GM23338 (cell line): Measurements from ENCODE around the gene TOMM70. TPM values are rescaled to one million over a fixed set of nuclear protein-coding genes. Genes with fewer than 3 reads are reported as not detected.

Experiments used
- ATAC-seq: fragments of 200-7000 bp; cut with Tn5 transposase; 3 replicates; pipeline ENCODE4 v1.9.1; 2020
- DNase-seq: peaks from one replicate; pipeline ENCODE4 v3.0.0-alpha.2; 2015; ENCODE audit warnings: low spot score
- H2AFZ ChIP-seq: fragments of 200-600 bp; sonication (generic); 2 replicates; pipeline ENCODE4 v1.8.0; 2016; ENCODE audit warnings: antibody characterized with exemption, mild to moderate bottlenecking, moderate library complexity
- H3F3A ChIP-seq: fragments of 200-600 bp; sonication (generic); replicated peaks from 2 replicates; pipeline ENCODE4 v1.8.0; 2017; ENCODE audit warnings: antibody characterized with exemption, mixed run types, low read depth
- H3K27ac ChIP-seq: fragments of 200-600 bp; sonication (generic); 2 replicates; pipeline ENCODE4 v1.6.1; 2016; ENCODE audit warnings: low read depth
- H3K27me3 ChIP-seq: fragments of 200-600 bp; sonication (generic); 2 replicates; pipeline ENCODE4 v1.8.0; 2016; ENCODE audit warnings: mild to moderate bottlenecking, mixed run types, moderate library complexity; ENCODE audit not compliant: insufficient read depth
- H3K36me3 ChIP-seq: fragments of 200-600 bp; sonication (generic); 2 replicates; pipeline ENCODE4 v1.8.0; 2016; ENCODE audit warnings: mild to moderate bottlenecking; ENCODE audit not compliant: insufficient read depth
- H3K4me1 ChIP-seq: fragments of 200-600 bp; sonication (generic); 2 replicates; pipeline ENCODE4 v1.8.0; 2016; ENCODE audit warnings: mild to moderate bottlenecking, moderate library complexity; ENCODE audit not compliant: insufficient read depth
- H3K4me2 ChIP-seq: fragments of 200-600 bp; sonication (generic); 2 replicates; pipeline ENCODE4 v1.7.1; 2017; ENCODE audit warnings: mixed run types
- H3K4me3 ChIP-seq: fragments of 200-600 bp; sonication (generic); 2 replicates; pipeline ENCODE4 v1.6.1; 2016; ENCODE audit warnings: mixed run types
- H3K79me2 ChIP-seq: fragments of 200-600 bp; sonication (generic); replicated peaks from 2 replicates; pipeline ENCODE4 v1.8.0; 2017; ENCODE audit warnings: mild to moderate bottlenecking; ENCODE audit not compliant: insufficient read depth
- H3K9me2 ChIP-seq: fragments of 200-600 bp; sonication (generic); 2 replicates; pipeline ENCODE4 v1.8.0; 2017; ENCODE audit not compliant: insufficient read depth
- H4K20me1 ChIP-seq: fragments of 200-600 bp; sonication (generic); replicated peaks from 2 replicates; pipeline ENCODE4 v1.8.0; 2017; ENCODE audit warnings: mild to moderate bottlenecking; ENCODE audit not compliant: insufficient read depth
- H3K27ac Mint-ChIP-seq: 2 replicates; pipeline ENCODE4 v1.8.0; 2020; ENCODE audit warnings: inconsistent platforms, mild to moderate bottlenecking, moderate library complexity, mixed read lengths
- H3K27me3 Mint-ChIP-seq: 3 replicates; pipeline ENCODE4 v1.8.0; 2022; ENCODE audit warnings: low read depth, mild to moderate bottlenecking, moderate library complexity, mixed read lengths, inconsistent platforms; ENCODE audit not compliant: insufficient read depth, poor library complexity
- H3K36me3 Mint-ChIP-seq: 3 replicates; pipeline ENCODE4 v1.8.0; 2021; ENCODE audit warnings: low read depth, mild to moderate bottlenecking, inconsistent platforms, moderate library complexity, mixed read lengths
- H3K4me1 Mint-ChIP-seq: 3 replicates; pipeline ENCODE4 v1.8.0; 2020; ENCODE audit warnings: mild to moderate bottlenecking, inconsistent platforms, mixed read lengths
- H3K4me3 Mint-ChIP-seq: 3 replicates; pipeline ENCODE4 v1.8.0; 2021; ENCODE audit warnings: moderate library complexity, mild to moderate bottlenecking, inconsistent platforms, mixed read lengths
- H3K9me3 Mint-ChIP-seq: 3 replicates; pipeline ENCODE4 v1.8.0; 2020; ENCODE audit warnings: moderate library complexity, mild to moderate bottlenecking, inconsistent platforms, mixed read lengths
- CREB1 ChIP-seq: fragments of 250-450 bp; sonication (Bioruptor Pico); IDR thresholded peaks from 2 replicates; pipeline ENCODE4 v1.5.0; 2020; ENCODE audit warnings: low read depth, mild to moderate bottlenecking, moderate library complexity
- EZH2 ChIP-seq: fragments of 200-600 bp; sonication (generic); IDR thresholded peaks from one replicate; pipeline ENCODE4 v1.8.0; 2017; ENCODE audit warnings: antibody characterized with exemption, mild to moderate bottlenecking, low read depth; ENCODE audit not compliant: unreplicated experiment
- EZH2phosphoT487 ChIP-seq: fragments of 200-600 bp; sonication (generic); IDR thresholded peaks from one replicate; pipeline ENCODE4 v1.8.1; 2018; ENCODE audit warnings: antibody characterized with exemption; ENCODE audit not compliant: unreplicated experiment
- POLR2AphosphoS5 ChIP-seq: IDR thresholded peaks from 2 replicates; pipeline ENCODE4 v1.6.1; 2016; ENCODE audit warnings: antibody characterized with exemption, low read depth
- REST ChIP-seq: IDR thresholded peaks from one replicate; pipeline ENCODE4 v1.6.1; 2018; ENCODE audit warnings: antibody characterized with exemption; ENCODE audit not compliant: unreplicated experiment
- ZNF331 ChIP-seq: fragments of 250-450 bp; sonication (Bioruptor Pico); IDR thresholded peaks from 2 replicates; pipeline ENCODE4 v1.5.0; 2020; ENCODE audit warnings: low read depth, mild to moderate bottlenecking, moderate library complexity
- ZNF462 ChIP-seq: fragments of 250-450 bp; sonication (Bioruptor Pico); IDR thresholded peaks from 2 replicates; pipeline ENCODE4 v1.5.0; 2020; ENCODE audit warnings: mild to moderate bottlenecking, moderate library complexity
- polyA plus RNA-seq: library from polyadenylated mRNA; unstranded; fragments of >200 nt; fragmentation: Nextera tagmentation; extraction: Ambion mirVana; gene quantifications from 2 replicates; pipeline ENCODE4 v1.2.1, GENCODE V29; 2016
- total RNA-seq: library from RNA; depleted of rRNA; stranded (reverse); fragments of >200 nt; shearing (Covaris generic); gene quantifications from 2 replicates; pipeline ENCODE4 v1.2.3, GENCODE V29; 2014

Gene TOMM70
- total and polyA plus RNA-seq, 2 experiments from 2014 or later: 29.5 to 66.8 TPM

GRCh38 chr3:100331660-100332059 is 69.2 kb downstream of the TOMM70 start:
- Histone ChIP-seq H3K4me2 (no peak overlapping the region), H3K79me2 (no peaks in the 10 kb centered on the region), H4K20me1 (no peaks in the 10 kb centered on the region), H2AFZ (no peak overlapping the region), H3F3A (0 out of 2 replicates have a peak, but pooled peaks cover 2% of the 10 kb centered on the region), H3K4me1 (peaks cover 5% of the 10 kb centered on the region; the same call in 1 of the 2 replicates), H3K27ac (no peak overlapping the region), H3K4me3 (no peak overlapping the region), H3K27me3 (peaks cover 9% of the 10 kb centered on the region), H3K9me2 (no peaks in the 10 kb centered on the region), H3K36me3 (no peaks in the 10 kb centered on the region)
- peaks cover 13% of the 10 kb centered on the region for H3K4me1 Mint-ChIP-seq
- ATAC-seq (no peak), DNase-seq (no peak)
- peaks cover 11% of the 10 kb centered on the region; the same call in 2 of the 3 replicates for H3K9me3 Mint-ChIP-seq
- H3K27ac Mint-ChIP-seq: no peak overlapping the region
- TF ChIP-seq EZH2: no peak
- TF ChIP-seq REST: no peak
- TF ChIP-seq CREB1 (CRISPR knock-in tag): no peak
- TF ChIP-seq EZH2phosphoT487: no peak
- TF ChIP-seq POLR2AphosphoS5: no peak
- no peak for TF ChIP-seq ZNF462
- TF ChIP-seq ZNF331: no peak
- peaks cover 4% of the 10 kb centered on the region for H3K27me3 Mint-ChIP-seq
- no peak overlapping the region for H3K4me3 Mint-ChIP-seq
- peaks cover 15% of the 10 kb centered on the region for H3K36me3 Mint-ChIP-seq
